NK-92 (cell line): ENCODE results near the gene ELMO1.

Experiments used
- DNase-seq: peaks from one replicate; lab custom pipeline; 2025; ENCODE audit not compliant: unreplicated experiment; lab: John Stamatoyannopoulos, UW

Gene ELMO1

GRCh38 chr7:36939816-36940215 is 508.8 kb downstream of the ELMO1 start:
- DNase-seq: no peak

DNA sequence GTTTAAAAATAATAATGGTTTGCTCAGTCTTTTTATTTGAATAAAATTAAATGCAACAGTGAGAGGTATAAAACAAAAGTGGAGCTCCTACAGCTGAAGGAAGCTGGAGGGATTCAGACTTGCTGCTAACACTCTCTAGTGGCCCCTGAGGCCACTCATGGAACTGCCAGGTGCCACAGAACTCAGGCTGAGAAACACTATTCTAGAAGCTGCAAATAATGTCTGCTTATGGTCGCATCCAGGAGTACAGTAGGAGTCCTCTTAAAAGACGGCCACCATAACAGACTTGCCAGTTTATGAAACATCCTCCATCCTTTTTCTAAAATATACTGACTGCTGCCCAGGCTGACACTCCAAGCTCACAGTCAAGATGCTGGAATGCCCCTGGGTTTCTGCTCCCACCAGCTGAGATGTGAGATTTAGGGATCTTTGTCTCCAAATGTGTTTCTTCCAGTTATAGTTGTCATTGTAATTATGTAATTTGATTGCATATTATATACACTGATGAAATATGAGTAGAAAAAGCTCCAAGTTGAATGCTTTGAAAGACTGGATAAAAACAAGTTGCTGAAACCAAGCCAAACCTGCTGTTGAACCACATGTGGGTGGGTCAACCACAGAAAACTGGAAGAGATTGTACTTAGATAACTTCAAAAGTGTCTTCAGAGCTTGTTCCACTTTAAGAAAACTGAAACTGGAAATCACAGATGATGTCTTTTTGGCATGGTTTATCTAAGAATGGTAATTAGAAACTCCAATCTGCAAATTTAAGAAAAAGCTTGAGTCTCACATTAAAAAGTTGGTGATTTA is 510.7 kb downstream of the ELMO1 start:
- no peak for DNase-seq

- DNase-seq: no peak
Measured at GRCh38 chr7:36931892-36932291, 516.8 kb downstream of the ELMO1 start.

DNA sequence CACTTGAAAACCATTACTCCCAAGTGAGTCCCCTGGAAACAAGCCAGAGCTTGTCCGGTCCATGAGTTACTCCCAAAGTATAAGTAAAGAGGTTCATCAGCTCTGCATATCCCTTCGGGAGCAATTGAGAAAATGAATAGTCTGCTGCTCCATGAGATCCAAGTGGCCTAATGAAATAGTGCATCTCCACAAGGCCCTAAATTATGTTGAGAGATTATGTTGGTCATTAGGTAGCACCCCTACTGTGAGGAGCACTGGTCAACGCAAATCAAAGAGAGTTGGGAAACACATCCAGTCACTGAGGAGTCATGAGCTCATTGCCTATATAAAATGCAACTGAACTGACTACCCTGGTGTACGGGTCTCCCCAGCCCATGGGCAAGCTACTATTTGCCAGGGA is 518.9 kb downstream of the ELMO1 start:
- DNase-seq: no peak

DNA sequence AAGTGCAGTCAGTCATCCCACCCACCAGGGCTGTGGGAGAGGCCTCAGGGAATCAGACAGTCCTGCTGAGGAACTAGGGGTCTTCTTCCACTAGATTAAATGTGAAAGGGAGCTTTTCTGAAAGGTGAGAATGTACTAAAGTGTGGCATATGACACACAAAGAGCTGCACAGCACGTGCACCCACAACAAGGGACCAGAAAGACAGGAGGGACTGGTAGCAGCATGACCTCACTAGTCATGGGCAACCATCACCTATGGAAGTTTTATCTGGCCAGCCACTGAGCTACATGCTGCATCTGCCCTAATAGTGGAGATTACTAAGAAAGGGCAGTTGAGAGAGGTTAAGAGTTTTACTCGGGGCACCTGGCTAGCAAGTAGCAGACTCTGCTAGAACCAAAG is 519.9 kb downstream of the ELMO1 start:
- no peak for DNase-seq

GRCh38 chr7:36928311-36928710 is 520.4 kb downstream of the ELMO1 start:
- DNase-seq: no peak

DNA sequence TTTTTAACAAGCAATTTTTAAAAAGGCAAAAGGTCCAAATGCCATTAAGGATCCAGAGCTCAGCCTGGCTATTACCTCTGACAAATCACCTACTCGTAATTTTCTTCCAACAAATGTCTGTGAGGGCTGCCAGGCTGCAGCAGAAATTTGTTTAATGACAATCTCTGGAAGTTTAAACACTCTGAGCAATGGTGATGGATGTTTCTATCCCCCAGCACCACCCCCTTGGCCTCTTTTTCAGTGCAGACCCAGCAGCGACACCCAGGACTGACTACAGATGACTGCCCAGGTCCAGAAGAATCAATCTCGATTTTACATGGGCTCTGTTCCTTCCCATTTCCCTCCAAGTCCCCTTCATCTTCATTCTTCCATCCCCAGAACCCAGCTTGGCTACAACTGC is 523.0 kb downstream of the ELMO1 start:
- no peak for DNase-seq

- no peak for DNase-seq
Measured at GRCh38 chr7:36925207-36925606, 523.5 kb downstream of the ELMO1 start.

- DNase-seq: no peak
Measured at GRCh38 chr7:36923943-36924436, 524.7 kb downstream of the ELMO1 start.

- no peak for DNase-seq
Measured at GRCh38 chr7:36923185-36923584, 525.5 kb downstream of the ELMO1 start.

GRCh38 chr7:36920433-36920832 is 528.2 kb downstream of the ELMO1 start:
- DNase-seq: no peak

- DNase-seq: no peak
Measured at GRCh38 chr7:36919738-36920137, 528.9 kb downstream of the ELMO1 start.

GRCh38 chr7:36918591-36918990 is 530.1 kb downstream of the ELMO1 start:
- no peak for DNase-seq

- DNase-seq: no peak
Measured at GRCh38 chr7:36916619-36917018, 532.0 kb downstream of the ELMO1 start.

GRCh38 chr7:36916116-36916515 is 532.5 kb downstream of the ELMO1 start:
- no peak for DNase-seq

DNA sequence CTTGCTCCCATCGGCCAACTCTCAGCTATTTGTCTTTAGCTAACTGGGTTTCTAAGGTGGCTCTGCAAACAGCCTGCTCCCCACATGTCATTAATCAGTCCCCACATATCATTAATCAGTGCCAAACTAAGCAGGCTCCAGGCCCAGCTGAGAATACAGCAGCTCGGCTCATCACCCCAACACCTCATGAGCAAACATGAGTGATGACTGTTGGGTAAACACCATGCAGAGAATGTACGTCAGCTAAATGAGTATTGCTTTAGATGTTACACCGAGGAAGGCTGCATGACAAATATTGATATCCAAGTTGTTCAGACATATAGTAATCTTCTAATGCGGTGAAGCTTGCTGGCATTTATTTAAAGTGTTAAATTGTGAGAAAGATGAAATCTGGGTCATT is 536.9 kb downstream of the ELMO1 start:
- no peak for DNase-seq

DNA sequence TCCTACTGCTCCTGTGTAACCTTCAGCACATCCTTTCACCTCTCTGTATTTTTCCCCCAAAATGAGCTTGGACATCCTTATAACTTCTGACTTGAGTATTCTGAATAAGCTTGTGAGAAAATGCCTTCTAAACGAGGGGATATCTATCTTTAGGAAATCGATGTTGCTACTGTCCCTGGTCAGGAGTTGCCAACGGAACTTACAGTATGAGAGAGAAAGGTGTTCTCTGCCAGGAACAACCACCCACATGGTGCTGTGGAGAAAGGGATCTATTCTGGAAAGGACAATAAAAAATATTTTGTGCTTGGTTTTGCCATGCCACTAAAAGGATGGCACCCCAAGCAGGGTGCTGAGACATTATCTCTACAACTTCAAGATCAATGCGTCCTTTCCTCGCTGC is 537.8 kb downstream of the ELMO1 start:
- no peak for DNase-seq

GRCh38 chr7:36910401-36910800 is 538.3 kb downstream of the ELMO1 start:
- no peak for DNase-seq

- DNase-seq: no peak
Measured at GRCh38 chr7:36906956-36907635, 541.6 kb downstream of the ELMO1 start.

DNA sequence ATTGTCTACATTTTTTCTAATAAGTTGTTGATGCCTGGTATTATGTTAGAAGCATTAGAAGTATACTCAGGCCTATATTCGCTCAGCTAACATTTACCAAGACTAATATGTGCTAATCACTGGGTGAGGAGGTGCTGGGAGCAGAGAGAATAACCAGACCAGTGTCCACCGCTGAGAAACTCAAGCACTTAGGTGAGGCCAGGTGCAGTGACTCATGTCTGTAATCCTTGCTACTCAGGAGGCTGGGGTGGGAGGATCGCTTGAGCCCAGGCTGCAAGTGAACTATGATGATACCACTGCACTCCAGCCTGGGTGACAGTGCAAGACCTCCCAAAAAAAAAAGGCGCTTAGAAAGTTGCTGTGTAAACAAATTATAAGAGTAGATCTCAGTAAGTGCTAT is 542.2 kb downstream of the ELMO1 start:
- DNase-seq: no peak

GRCh38 chr7:36905841-36906240 is 542.8 kb downstream of the ELMO1 start:
- DNase-seq: no peak

DNA sequence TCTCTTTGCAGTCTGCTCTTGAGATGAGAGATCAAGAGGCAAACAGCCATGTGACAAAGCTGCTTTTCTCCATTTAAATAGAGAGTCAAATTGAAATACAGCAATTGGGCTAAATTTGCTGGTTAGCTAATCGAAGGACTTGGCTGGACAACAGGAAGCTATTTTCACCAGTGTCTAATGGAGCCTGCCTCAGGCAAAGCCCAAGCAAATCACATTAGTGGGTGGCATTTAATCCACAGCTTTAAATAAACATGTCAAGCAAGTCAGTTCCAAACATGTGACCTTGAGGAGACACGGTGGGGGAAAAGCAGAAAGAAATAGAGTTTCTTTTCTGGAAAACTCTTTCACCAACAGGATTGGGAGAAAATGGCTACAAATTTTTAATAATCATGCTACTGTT is 543.9 kb downstream of the ELMO1 start:
- no peak for DNase-seq
